A673 (cell line): ENCODE measurements around the gene GIMAP2.

Experiments used
- EZH2 ChIP-seq: fragments of 200-600 bp; sonication (generic); IDR thresholded peaks from 2 replicates; pipeline ENCODE4 v1.6.1; 2017; ENCODE audit warnings: borderline replicate concordance, low read depth, mild to moderate bottlenecking, mixed read lengths, antibody characterized with exemption, low read length; ENCODE audit not compliant: poor library complexity, severe bottlenecking
- TF ChIP-seq, protein P1 (sequence below): fragments of 300-800, 200-600 bp; sonication (generic); conservative IDR thresholded peaks from 2 replicates; pipeline ENCODE4 v1.5.1; 2017; ENCODE audit warnings: low read depth, mild to moderate bottlenecking, antibody characterized with exemption, low read length, moderate library complexity, mixed read lengths

DNA sequence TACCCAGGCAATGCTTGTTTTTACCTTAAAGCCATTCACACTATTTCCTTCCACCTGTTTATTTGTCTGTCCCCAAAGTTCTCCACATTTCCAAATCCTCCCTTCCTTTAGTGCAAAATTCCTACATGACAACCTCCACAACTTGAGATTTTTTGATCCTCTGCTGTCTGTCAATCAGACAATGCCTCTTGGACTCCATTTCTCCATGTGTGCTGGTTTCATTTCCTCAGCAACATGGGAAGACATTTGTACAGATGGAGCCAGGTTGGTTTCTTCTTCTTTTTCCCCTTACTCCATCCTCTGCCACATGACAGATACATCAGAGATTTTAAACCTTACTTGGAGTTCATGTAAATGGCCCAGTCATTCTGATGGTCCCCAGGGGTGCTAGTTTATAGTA, 19.1 kb upstream of the GIMAP2 start:
- TF ChIP-seq, protein P1, sequence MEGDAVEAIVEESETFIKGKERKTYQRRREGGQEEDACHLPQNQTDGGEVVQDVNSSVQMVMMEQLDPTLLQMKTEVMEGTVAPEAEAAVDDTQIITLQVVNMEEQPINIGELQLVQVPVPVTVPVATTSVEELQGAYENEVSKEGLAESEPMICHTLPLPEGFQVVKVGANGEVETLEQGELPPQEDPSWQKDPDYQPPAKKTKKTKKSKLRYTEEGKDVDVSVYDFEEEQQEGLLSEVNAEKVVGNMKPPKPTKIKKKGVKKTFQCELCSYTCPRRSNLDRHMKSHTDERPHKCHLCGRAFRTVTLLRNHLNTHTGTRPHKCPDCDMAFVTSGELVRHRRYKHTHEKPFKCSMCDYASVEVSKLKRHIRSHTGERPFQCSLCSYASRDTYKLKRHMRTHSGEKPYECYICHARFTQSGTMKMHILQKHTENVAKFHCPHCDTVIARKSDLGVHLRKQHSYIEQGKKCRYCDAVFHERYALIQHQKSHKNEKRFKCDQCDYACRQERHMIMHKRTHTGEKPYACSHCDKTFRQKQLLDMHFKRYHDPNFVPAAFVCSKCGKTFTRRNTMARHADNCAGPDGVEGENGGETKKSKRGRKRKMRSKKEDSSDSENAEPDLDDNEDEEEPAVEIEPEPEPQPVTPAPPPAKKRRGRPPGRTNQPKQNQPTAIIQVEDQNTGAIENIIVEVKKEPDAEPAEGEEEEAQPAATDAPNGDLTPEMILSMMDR: no peak
- TF ChIP-seq EZH2: no peak
